ENCODE measurements around the gene APCS. TPM values are rescaled to one million over a fixed set of nuclear protein-coding genes. Genes with fewer than 3 reads are reported as not detected.

The APCS gene
- total and polyA plus RNA-seq, 2 donors (not counting 3 experiments of a cell fraction or from before 2014, with no cell fraction given): not detected

DNA sequence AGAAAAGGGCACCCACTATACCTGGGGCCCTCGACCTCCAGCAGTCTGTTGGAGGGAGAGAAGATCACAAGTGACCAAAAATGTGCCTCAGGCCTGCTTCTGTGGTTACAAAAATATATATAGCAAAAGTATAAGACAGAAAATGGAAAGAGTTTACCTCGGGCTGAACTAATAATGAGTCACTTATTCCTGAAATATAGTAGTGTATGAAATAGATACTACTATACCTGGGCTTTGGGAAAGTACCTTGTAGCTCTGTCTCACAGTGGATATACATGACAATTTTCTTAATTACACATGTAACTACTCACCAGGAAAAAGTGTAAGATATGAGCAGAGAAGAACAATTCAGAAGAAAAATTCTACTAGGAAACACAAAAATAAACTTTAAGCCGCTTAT lies 7.3 kb upstream of the APCS start:
- H3K36me3 ChIP-seq (ENCODE audit: control insufficient read depth in 2 of 2, extremely low read depth in 1 of 2, insufficient read depth in 2 of 2, low read length in 2 of 2): no peaks in the 10 kb centered on the region
- POLR2A ChIA-PET: no interaction called here
- H2AFZ ChIP-seq (ENCODE audit: low read depth, low read length): no peak overlapping the region
- FAIRE-seq (no peak), DNase-seq (ENCODE audit: low read depth, low spot score) (no peak)
- intact Hi-C loops (cut with micrococcal nuclease): no loop called here
- CTCF ChIA-PET: no interaction called here
- no peaks in the 10 kb centered on the region for H3K4me1 ChIP-seq (ENCODE audit: control insufficient read depth, extremely low read depth, insufficient read depth, low read length)
- no peaks in the 10 kb centered on the region for H4K20me1 ChIP-seq (replicated peaks; ENCODE audit: control insufficient read depth, extremely low read depth, insufficient read depth, low read length)
- no peaks in the 10 kb centered on the region for H3K79me2 ChIP-seq (ENCODE audit: control insufficient read depth, insufficient read depth, low read length)
- no peaks in the 10 kb centered on the region for H3K9me3 ChIP-seq (replicated peaks; ENCODE audit: control insufficient read depth, insufficient read depth, low read length)
- H3K9me1 ChIP-seq (replicated peaks; ENCODE audit: control insufficient read depth, extremely low read depth, insufficient read depth, low read length): no peaks in the 10 kb centered on the region
- no peak overlapping the region for H3K27ac ChIP-seq (ENCODE audit: insufficient read depth, low read depth, low read length)
- dilution Hi-C loops (cut with MboI; ENCODE audit: extremely low pct_ligation_motif_present, low sequenced_read_pairs): no loop called here
- H3K27me3 ChIP-seq (ENCODE audit: control insufficient read depth in 2 of 2, insufficient read depth in 2 of 2, low read length in 2 of 2): no peaks in the 10 kb centered on the region
- H3K9ac ChIP-seq (replicated peaks; ENCODE audit: extremely low read depth, insufficient read depth, low read length): no peak overlapping the region
- TF ChIP-seq FOS (IDR thresholded peaks at IDR 0.05; ENCODE audit: borderline replicate concordance, insufficient read depth, low read length) (no peak), POLR2AphosphoS5 (IDR thresholded peaks at IDR 0.05; ENCODE audit: insufficient read depth, low read depth, low read length) (no peak), GATA2 (IDR thresholded peaks at IDR 0.05; ENCODE audit: insufficient read depth, insufficient read length, low read depth, low read length) (no peak), EZH2 (IDR thresholded peaks at IDR 0.05; ENCODE audit: borderline replicate concordance, low read depth, low read length, severe bottlenecking) (no peak), JUN (IDR thresholded peaks at IDR 0.05; ENCODE audit: borderline replicate concordance, insufficient read depth, insufficient read length, low read depth) (no peak), MYC (IDR thresholded peaks at IDR 0.05; ENCODE audit: low read depth, low read length) (no peak)
- TF ChIP-seq, protein P1, sequence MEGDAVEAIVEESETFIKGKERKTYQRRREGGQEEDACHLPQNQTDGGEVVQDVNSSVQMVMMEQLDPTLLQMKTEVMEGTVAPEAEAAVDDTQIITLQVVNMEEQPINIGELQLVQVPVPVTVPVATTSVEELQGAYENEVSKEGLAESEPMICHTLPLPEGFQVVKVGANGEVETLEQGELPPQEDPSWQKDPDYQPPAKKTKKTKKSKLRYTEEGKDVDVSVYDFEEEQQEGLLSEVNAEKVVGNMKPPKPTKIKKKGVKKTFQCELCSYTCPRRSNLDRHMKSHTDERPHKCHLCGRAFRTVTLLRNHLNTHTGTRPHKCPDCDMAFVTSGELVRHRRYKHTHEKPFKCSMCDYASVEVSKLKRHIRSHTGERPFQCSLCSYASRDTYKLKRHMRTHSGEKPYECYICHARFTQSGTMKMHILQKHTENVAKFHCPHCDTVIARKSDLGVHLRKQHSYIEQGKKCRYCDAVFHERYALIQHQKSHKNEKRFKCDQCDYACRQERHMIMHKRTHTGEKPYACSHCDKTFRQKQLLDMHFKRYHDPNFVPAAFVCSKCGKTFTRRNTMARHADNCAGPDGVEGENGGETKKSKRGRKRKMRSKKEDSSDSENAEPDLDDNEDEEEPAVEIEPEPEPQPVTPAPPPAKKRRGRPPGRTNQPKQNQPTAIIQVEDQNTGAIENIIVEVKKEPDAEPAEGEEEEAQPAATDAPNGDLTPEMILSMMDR (IDR thresholded peaks at IDR 0.05; ENCODE audit: extremely low read depth in 1 of 2, insufficient read depth in 1 of 2, low read depth in 1 of 2, low read length in 2 of 2): no peak
- TF ChIP-seq, protein P2, sequence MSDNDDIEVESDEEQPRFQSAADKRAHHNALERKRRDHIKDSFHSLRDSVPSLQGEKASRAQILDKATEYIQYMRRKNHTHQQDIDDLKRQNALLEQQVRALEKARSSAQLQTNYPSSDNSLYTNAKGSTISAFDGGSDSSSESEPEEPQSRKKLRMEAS (IDR thresholded peaks at IDR 0.05; ENCODE audit: insufficient read depth, insufficient read length): no peak
- H3K4me3 ChIP-seq (replicated peaks in 1 of 3; ENCODE audit: insufficient read depth in 1 of 3, low read depth in 1 of 3, low read length in 3 of 3): no peak overlapping the region
- BruUV-seq (replicated peaks): no TSS peak
- no peak overlapping the region for H3K4me2 ChIP-seq (ENCODE audit: insufficient read depth, low read length)

All from endothelial cell of umbilical vein (primary cell).